ENCODE data around the gene SMYD1. TPM values are rescaled to one million over a fixed set of nuclear protein-coding genes. Genes with fewer than 3 reads are reported as not detected.

The SMYD1 gene
- total and polyA plus RNA-seq, 3 donors from 2014 or later = 1.5 to 3.1 (median 2.4) TPM

DNA sequence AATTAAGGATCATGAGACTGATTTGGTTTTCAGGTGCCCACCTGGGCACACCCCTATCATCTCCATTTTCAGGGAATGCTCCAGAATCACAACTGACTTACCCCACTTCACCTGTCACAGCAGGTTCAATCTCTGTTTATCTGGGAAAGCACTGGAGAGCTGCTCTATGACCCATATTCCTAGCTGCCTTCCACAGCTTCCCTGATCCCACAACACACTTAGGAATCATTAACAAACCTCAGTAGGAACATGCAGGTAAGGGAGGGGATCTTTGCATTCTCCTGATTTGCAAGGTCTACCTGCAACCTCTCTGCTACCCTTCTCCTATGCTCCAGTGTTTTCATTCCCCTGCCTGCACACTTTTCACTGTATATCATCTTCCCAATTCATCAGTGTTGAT lies 79.0 kb downstream of the SMYD1 start:
- intact Hi-C loops (cut with DNase I; ENCODE audit: low total_unique reads) = no loop called here
- H3K36me3 ChIP-seq (ENCODE audit: low read depth, missing control alignments) = no peaks in the 10 kb centered on the region
- H3K9me3 ChIP-seq = no peaks in the 10 kb centered on the region
- no peak for DNase-seq
- H3K4me3 ChIP-seq = no peak overlapping the region
- no peaks in the 10 kb centered on the region for H3K27me3 ChIP-seq
- no peaks in the 10 kb centered on the region for H3K4me1 ChIP-seq
- TF ChIP-seq CTCF (IDR thresholded peaks at IDR 0.05) (no peak), POLR2A (IDR thresholded peaks at IDR 0.05) (no peak)
- no peak overlapping the region for H3K27ac ChIP-seq

GRCh38 chr2:88147145-88147544 lies 79.5 kb downstream of the SMYD1 start:
- no peak overlapping the region for H3K4me3 ChIP-seq
- intact Hi-C loops (cut with DNase I; ENCODE audit: low total_unique reads) = no loop called here
- H3K27ac ChIP-seq = no peak overlapping the region
- H3K4me1 ChIP-seq = no peaks in the 10 kb centered on the region
- WGBS, 2 donors = 91 to 100% methylated on average over 2 of the region's 2 CpGs
- TF ChIP-seq CTCF (IDR thresholded peaks at IDR 0.05) (no peak), POLR2A (IDR thresholded peaks at IDR 0.05) (no peak)
- H3K9me3 ChIP-seq = no peaks in the 10 kb centered on the region
- no peak for DNase-seq
- no peaks in the 10 kb centered on the region for H3K27me3 ChIP-seq
- no peaks in the 10 kb centered on the region for H3K36me3 ChIP-seq (ENCODE audit: low read depth, missing control alignments)

DNA sequence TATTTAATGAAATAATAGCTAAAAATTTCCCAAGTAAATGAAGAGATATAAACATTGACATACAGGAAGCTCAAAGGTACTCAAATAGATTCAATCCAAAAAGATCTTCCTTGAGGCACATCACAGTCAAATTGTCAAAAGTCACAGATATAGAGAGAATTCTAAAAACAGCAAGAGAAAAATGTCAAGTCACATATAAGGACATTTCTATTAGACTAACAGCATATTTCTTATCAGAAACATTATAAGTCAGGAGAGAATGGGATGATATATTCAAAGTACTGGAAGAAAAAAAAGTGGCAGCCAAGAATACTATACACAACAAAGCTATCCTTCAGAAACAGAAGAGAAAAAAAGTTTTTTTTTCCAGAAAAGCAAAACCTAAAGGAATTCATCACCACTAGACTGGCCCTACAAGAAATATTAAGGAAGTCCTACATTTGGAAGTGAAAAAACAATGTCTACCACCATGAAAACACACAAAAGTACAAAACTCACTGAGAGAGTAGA lies 81.4 kb downstream of the SMYD1 start:
- H3K4me3 ChIP-seq = no peak overlapping the region
- intact Hi-C loops (cut with DNase I; ENCODE audit: low total_unique reads) = no loop called here
- no peaks in the 10 kb centered on the region for H3K27me3 ChIP-seq
- H3K27ac ChIP-seq = no peak overlapping the region
- H3K4me1 ChIP-seq = no peaks in the 10 kb centered on the region
- DNase-seq = no peak
- H3K9me3 ChIP-seq = no peaks in the 10 kb centered on the region
- TF ChIP-seq CTCF (IDR thresholded peaks at IDR 0.05) = no peak
- TF ChIP-seq POLR2A (IDR thresholded peaks at IDR 0.05) = no peak
- no peaks in the 10 kb centered on the region for H3K36me3 ChIP-seq (ENCODE audit: low read depth, missing control alignments)

DNA sequence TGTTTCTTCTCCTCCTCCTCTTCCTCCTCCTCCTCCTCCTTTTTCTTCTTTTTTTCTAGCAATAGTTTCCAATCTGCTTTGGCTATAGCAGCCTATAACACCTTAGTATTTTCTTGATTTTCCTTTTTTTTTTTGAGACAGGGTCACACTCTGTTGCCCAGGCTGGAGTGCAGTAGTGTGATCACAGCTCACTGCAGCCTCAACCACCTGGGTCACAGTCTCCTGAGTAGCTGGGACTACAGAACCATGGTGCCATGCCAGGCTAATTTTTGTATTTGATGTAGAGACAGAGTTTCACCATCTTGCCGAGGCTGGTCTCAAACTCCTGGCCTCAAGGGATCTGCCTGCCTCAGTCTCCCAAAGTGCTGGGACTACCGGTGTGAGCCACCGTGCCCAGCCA lies 91.9 kb downstream of the SMYD1 start:
- no peak overlapping the region for H3K4me3 ChIP-seq
- no peaks in the 10 kb centered on the region for H3K27me3 ChIP-seq
- TF ChIP-seq POLR2A (IDR thresholded peaks at IDR 0.05) (no peak), CTCF (IDR thresholded peaks at IDR 0.05) (no peak)
- H3K9me3 ChIP-seq = no peaks in the 10 kb centered on the region
- intact Hi-C loops (cut with DNase I; ENCODE audit: low total_unique reads) = no loop called here
- no peak overlapping the region for H3K27ac ChIP-seq
- DNase-seq = no peak
- no peaks in the 10 kb centered on the region for H3K36me3 ChIP-seq (ENCODE audit: low read depth, missing control alignments)
- WGBS, 2 donors = 59 to 93% methylated on average over 3 of the region's 3 CpGs
- H3K4me1 ChIP-seq = no peaks in the 10 kb centered on the region

DNA sequence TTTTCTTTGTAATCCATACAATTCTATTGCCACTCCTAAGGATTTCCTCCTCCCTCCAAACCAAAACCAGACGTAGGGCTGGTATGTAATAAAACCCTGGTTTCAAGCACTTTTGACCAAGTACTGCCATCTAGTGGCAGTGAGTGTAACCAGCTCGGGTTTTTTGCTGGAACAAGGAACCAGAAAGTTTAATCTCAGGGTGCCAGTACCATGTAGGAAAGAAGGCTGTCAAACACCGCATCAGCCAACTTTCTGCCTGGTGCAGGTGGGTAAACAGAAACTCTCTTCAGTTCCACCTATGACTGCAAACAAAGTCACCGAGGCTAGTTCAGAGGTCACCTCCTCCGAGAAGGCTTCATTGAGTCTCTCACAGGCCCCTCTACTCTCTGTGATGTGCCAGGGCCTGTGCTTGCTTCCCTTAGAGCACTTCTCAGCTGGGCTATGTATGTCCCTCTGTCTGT lies 92.4 kb downstream of the SMYD1 start:
- Histone ChIP-seq H3K27me3 (no peaks in the 10 kb centered on the region), H3K4me3 (no peak overlapping the region), H3K9me3 (no peaks in the 10 kb centered on the region), H3K27ac (no peak overlapping the region), H3K36me3 (ENCODE audit: low read depth, missing control alignments) (no peaks in the 10 kb centered on the region), H3K4me1 (no peaks in the 10 kb centered on the region)
- 34 to 35% methylated on average over 5 of the region's 5 CpGs for WGBS, 2 donors
- TF ChIP-seq CTCF (IDR thresholded peaks at IDR 0.05) = peak; percentile 44 to 89 (median 60)
- TF ChIP-seq POLR2A (IDR thresholded peaks at IDR 0.05) = no peak
- DNase-seq = peak; percentile 74
- intact Hi-C loops (cut with DNase I; ENCODE audit: low total_unique reads) = no loop called here
